Gastrocnemius medialis (tissue), 4 donors: Measurements from ENCODE around the gene RBCK1. TPM values are rescaled to one million over a fixed set of nuclear protein-coding genes. Genes with fewer than 3 reads are reported as not detected.

ENCODE experiments used
- ATAC-seq, 2 donors: fragments of 150-250 bp; one replicate each; pipeline ENCODE4 v1.9.1; 2016
- DNase-seq, 2 donors: peaks; one replicate each; pipeline ENCODE4 v3.0.0-alpha.2; 2019
- H3K27ac ChIP-seq, 4 donors: fragments of 200-600 bp; sonication (generic); 1 replicate in 1 of 4; 2 replicates in 3 of 4; pipeline ENCODE4 v1.5.1; 2016 to 2018; ENCODE audit warnings: mild to moderate bottlenecking in 2 of 4, moderate library complexity in 1 of 4
- H3K27me3 ChIP-seq, 3 donors: fragments of 200-600 bp; sonication (generic) in 2 of 3; 1 replicate in 1 of 3; 2 replicates in 2 of 3; pipeline versions ENCODE4 v1.5.1 to v1.6.0; 2016 to 2019; ENCODE audit warnings: mild to moderate bottlenecking in 1 of 3, moderate library complexity in 1 of 3
- H3K36me3 ChIP-seq, 2 donors: fragments of 200-600 bp; sonication (generic) in 1 of 2; one replicate each; pipeline ENCODE4 v1.5.1; 2017 to 2018
- H3K4me1 ChIP-seq, 2 donors: fragments of 200-600 bp; sonication (generic) in 1 of 2; one replicate each; pipeline ENCODE4 v1.5.1; 2016 to 2017; ENCODE audit warnings: mild to moderate bottlenecking in 2 of 2
- H3K4me3 ChIP-seq, 4 donors: fragments of 200-600 bp; sonication (generic) in 3 of 4; 1 replicate in 1 of 4; 2 replicates in 3 of 4; pipeline ENCODE4 v1.5.1; 2016 to 2019; ENCODE audit warnings: mild to moderate bottlenecking in 2 of 4
- H3K9me3 ChIP-seq, 3 donors: fragments of 200-600 bp; sonication (generic) in 2 of 3; 1 replicate in 1 of 3; 2 replicates in 2 of 3; pipeline ENCODE4 v1.5.1; 2016 to 2019
- CTCF ChIP-seq, 5 experiments: fragments of 450-650 bp in 3 of 5; fragments of 200-600 bp in 2 of 5; sonication (generic) in 2 of 5; IDR thresholded peaks in 4 of 5; conservative IDR thresholded peaks in 1 of 5; 1 replicate in 4 of 5; 2 replicates in 1 of 5; pipeline ENCODE4 v1.5.1; 2016 to 2019; ENCODE audit warnings: antibody characterized with exemption in 5 of 5, mild to moderate bottlenecking in 3 of 5, moderate library complexity in 3 of 5
- POLR2A ChIP-seq, 2 donors: fragments of 450-650 bp; IDR thresholded peaks; one replicate each; pipeline ENCODE4 v1.6.1; 2017; ENCODE audit warnings: antibody characterized with exemption in 2 of 2, mild to moderate bottlenecking in 2 of 2, moderate library complexity in 2 of 2
- in situ Hi-C, 4 donors: fragments of 200-750 bp; cut with MboI; loops; one replicate each; pipeline versions ENCODE4 v1.15.0 to v1.8.0; 2017; ENCODE audit warnings: low sequenced_read_pairs in 4 of 4
- intact Hi-C: fragments of 100-400 bp; cut with DNase I; formaldehyde crosslinking; loops from one replicate; pipeline ENCODE4 v1.15.1; 2023; ENCODE audit warnings: low total_unique reads
- total RNA-seq, 4 donors: library from RNA; depleted of rRNA; stranded (reverse); fragments of >200 nt; gene quantifications; one replicate each; pipeline versions ENCODE4 v1.1.0 to v1.2.3, GENCODE V29; 2016

Gene RBCK1
- total RNA-seq, 4 donors from 2014 or later, result 38.6 to 76.5 (median 62.6) TPM

GRCh38 chr20:366719-367485 lies 41.2 kb upstream of the RBCK1 start:
- intact Hi-C loops, result no loop called here
- Histone ChIP-seq H3K36me3 (no peaks in the 10 kb centered on the region), H3K4me1 (peaks cover 9% of the 10 kb centered on the region in 2 donors), H3K9me3 (no peaks in the 10 kb centered on the region), H3K27me3 (no peaks in the 10 kb centered on the region), H3K4me3 (no peak overlapping the region), H3K27ac (no peak overlapping the region)
- no peak for ATAC-seq
- in situ Hi-C loops, result no loop called here
- DNase-seq, result no peak
- TF ChIP-seq CTCF (IDR thresholded peaks at IDR 0.05 in 4 of 5, conservative IDR thresholded peaks at IDR 0.05 in 1 of 5) (no peak), POLR2A (IDR thresholded peaks at IDR 0.05) (no peak)

GRCh38 chr20:367486-367887 lies 40.6 kb upstream of the RBCK1 start:
- H3K36me3 ChIP-seq, result no peaks in the 10 kb centered on the region
- peaks cover 15% of the 10 kb centered on the region in 2 donors for H3K4me1 ChIP-seq
- H3K27ac ChIP-seq, result no peak overlapping the region
- no peak for TF ChIP-seq POLR2A (IDR thresholded peaks at IDR 0.05)
- no peak for TF ChIP-seq CTCF (IDR thresholded peaks at IDR 0.05 in 4 of 5, conservative IDR thresholded peaks at IDR 0.05 in 1 of 5)
- ATAC-seq (no peak), DNase-seq (no peak)
- intact Hi-C loops (no loop called here), in situ Hi-C loops (no loop called here)
- no peak overlapping the region for H3K4me3 ChIP-seq
- no peaks in the 10 kb centered on the region for H3K9me3 ChIP-seq
- no peaks in the 10 kb centered on the region for H3K27me3 ChIP-seq

GRCh38 chr20:368915-369314 lies 39.2 kb upstream of the RBCK1 start:
- H3K36me3 ChIP-seq, result no peaks in the 10 kb centered on the region
- ATAC-seq (no peak), DNase-seq (no peak)
- intact Hi-C loops (no loop called here), in situ Hi-C loops (no loop called here)
- no peak overlapping the region for H3K27ac ChIP-seq
- H3K9me3 ChIP-seq, result no peaks in the 10 kb centered on the region
- H3K4me1 ChIP-seq, result peaks cover 15 to 17% of the 10 kb centered on the region in 2 donors
- H3K4me3 ChIP-seq, result no peak overlapping the region
- no peak for TF ChIP-seq CTCF (IDR thresholded peaks at IDR 0.05 in 4 of 5, conservative IDR thresholded peaks at IDR 0.05 in 1 of 5)
- TF ChIP-seq POLR2A (IDR thresholded peaks at IDR 0.05), result no peak
- H3K27me3 ChIP-seq, result no peaks in the 10 kb centered on the region

GRCh38 chr20:370151-370600 lies 37.9 kb upstream of the RBCK1 start:
- peaks cover 15 to 17% of the 10 kb centered on the region in 2 donors for H3K4me1 ChIP-seq
- intact Hi-C loops (no loop called here), in situ Hi-C loops (no loop called here)
- TF ChIP-seq POLR2A (IDR thresholded peaks at IDR 0.05) (no peak), CTCF (IDR thresholded peaks at IDR 0.05 in 4 of 5, conservative IDR thresholded peaks at IDR 0.05 in 1 of 5) (no peak)
- H3K9me3 ChIP-seq, result no peaks in the 10 kb centered on the region
- no peak overlapping the region for H3K4me3 ChIP-seq
- DNase-seq, result no peak
- no peak overlapping the region for H3K27ac ChIP-seq
- no peaks in the 10 kb centered on the region for H3K27me3 ChIP-seq
- ATAC-seq, result no peak
- no peaks in the 10 kb centered on the region for H3K36me3 ChIP-seq
